ENCODE measurements around the gene OSBPL7.

OSBPL7 gene

DNA sequence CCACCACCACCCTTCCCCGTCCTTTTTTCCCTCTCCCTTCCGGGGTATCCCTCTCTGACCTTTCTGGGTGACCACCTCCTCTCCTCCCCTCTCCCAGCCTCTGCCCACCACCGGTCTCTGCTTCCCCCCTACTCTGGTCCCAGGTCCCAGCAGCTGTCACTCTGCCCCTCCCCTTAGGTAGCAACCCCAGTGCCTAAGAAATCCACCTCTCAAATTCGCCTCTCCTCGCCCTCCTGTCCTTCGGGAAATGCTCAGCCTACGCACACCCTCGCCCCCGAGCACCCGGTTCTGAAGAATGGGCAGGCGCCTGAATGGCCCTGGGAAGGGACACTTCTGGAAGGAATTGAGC, 30.1 kb upstream of the OSBPL7 start:
- no peaks in the 10 kb centered on the region for H4K20me1 ChIP-seq (ENCODE audit: insufficient read depth, low read length)
- no peaks in the 10 kb centered on the region for H3K4me1 ChIP-seq (ENCODE audit: insufficient read depth, low read length, severe bottlenecking)
- H3K27me3 ChIP-seq (ENCODE audit: insufficient read depth, low read length) = no peaks in the 10 kb centered on the region; the same call in none of the 2 replicates
- no peak overlapping the region for H3K27ac ChIP-seq (ENCODE audit: low read depth, low read length, poor library complexity, severe bottlenecking)
- H3K9me2 ChIP-seq (ENCODE audit: low read depth, low read length) = no peaks in the 10 kb centered on the region
- no peak overlapping the region for H3K4me2 ChIP-seq (ENCODE audit: low read length)
- no peak overlapping the region for H3K9ac ChIP-seq (ENCODE audit: low read length)
- no peaks in the 10 kb centered on the region for H3K36me3 ChIP-seq (ENCODE audit: insufficient read depth, low read length)
- H2AFZ ChIP-seq (ENCODE audit: low read length) = no peak overlapping the region
- H3K4me3 ChIP-seq (ENCODE audit: low read depth, low read length, poor library complexity, severe bottlenecking) = no peak overlapping the region
- no peak for TF ChIP-seq EZH2 (IDR thresholded peaks at IDR 0.05; ENCODE audit: borderline replicate concordance, low read length)
- TF ChIP-seq CTCF (IDR thresholded peaks at IDR 0.05; ENCODE audit: low read length) = no peak
- no peaks in the 10 kb centered on the region for H3K79me2 ChIP-seq (ENCODE audit: insufficient read depth, low read length)
- no peaks in the 10 kb centered on the region for H3K9me3 ChIP-seq (ENCODE audit: low read length)
- H3F3A ChIP-seq (ENCODE audit: insufficient read depth, low read length) = no peaks in the 10 kb centered on the region

GRCh38 chr17:47850692-47851573, 29.3 kb upstream of the OSBPL7 start, which contains the start of gene SP6:
SP6 (minus strand) TSS chr17:47851163; CDS start chr17:47848429, 2,734 bp downstream.
- TF ChIP-seq EZH2 (IDR thresholded peaks at IDR 0.05; ENCODE audit: borderline replicate concordance, low read length) = no peak
- Histone ChIP-seq H3K36me3 (ENCODE audit: insufficient read depth, low read length) (no peaks in the 10 kb centered on the region), H3K4me2 (ENCODE audit: low read length) (no peak within 1 kb of the TSS), H3K4me1 (ENCODE audit: insufficient read depth, low read length, severe bottlenecking) (no peaks in the 10 kb centered on the region), H3K4me3 (ENCODE audit: low read depth, low read length, poor library complexity, severe bottlenecking) (no peak within 1 kb of the TSS), H3K9me2 (ENCODE audit: low read depth, low read length) (no peaks in the 10 kb centered on the region), H2AFZ (ENCODE audit: low read length) (no peak within 1 kb of the TSS), H4K20me1 (ENCODE audit: insufficient read depth, low read length) (no peaks in the 10 kb centered on the region), H3K9ac (ENCODE audit: low read length) (no peak within 1 kb of the TSS), H3K9me3 (ENCODE audit: low read length) (no peaks in the 10 kb centered on the region), H3K27ac (ENCODE audit: low read depth, low read length, poor library complexity, severe bottlenecking) (no peak within 1 kb of the TSS), H3K27me3 (ENCODE audit: insufficient read depth, low read length) (no peaks in the 10 kb centered on the region; the same call in none of the 2 replicates), H3F3A (ENCODE audit: insufficient read depth, low read length) (no peaks in the 10 kb centered on the region), H3K79me2 (ENCODE audit: insufficient read depth, low read length) (no peaks in the 10 kb centered on the region)

GRCh38 chr17:47850373-47850691, 28.7 kb upstream of the OSBPL7 start:
- Histone ChIP-seq H4K20me1 (ENCODE audit: insufficient read depth, low read length) (no peaks in the 10 kb centered on the region), H3K9ac (ENCODE audit: low read length) (no peak overlapping the region), H3K36me3 (ENCODE audit: insufficient read depth, low read length) (no peaks in the 10 kb centered on the region), H3K79me2 (ENCODE audit: insufficient read depth, low read length) (no peaks in the 10 kb centered on the region), H3K27me3 (ENCODE audit: insufficient read depth, low read length) (no peaks in the 10 kb centered on the region; the same call in 1 of the 2 replicates), H3F3A (ENCODE audit: insufficient read depth, low read length) (no peaks in the 10 kb centered on the region), H3K27ac (ENCODE audit: low read depth, low read length, poor library complexity, severe bottlenecking) (no peak overlapping the region), H2AFZ (ENCODE audit: low read length) (no peak overlapping the region), H3K4me2 (ENCODE audit: low read length) (no peak overlapping the region), H3K9me3 (ENCODE audit: low read length) (no peaks in the 10 kb centered on the region), H3K4me3 (ENCODE audit: low read depth, low read length, poor library complexity, severe bottlenecking) (no peak overlapping the region), H3K4me1 (ENCODE audit: insufficient read depth, low read length, severe bottlenecking) (no peaks in the 10 kb centered on the region), H3K9me2 (ENCODE audit: low read depth, low read length) (no peaks in the 10 kb centered on the region)
- TF ChIP-seq CTCF (IDR thresholded peaks at IDR 0.05; ENCODE audit: low read length) (no peak), EZH2 (IDR thresholded peaks at IDR 0.05; ENCODE audit: borderline replicate concordance, low read length) (no peak)

DNA sequence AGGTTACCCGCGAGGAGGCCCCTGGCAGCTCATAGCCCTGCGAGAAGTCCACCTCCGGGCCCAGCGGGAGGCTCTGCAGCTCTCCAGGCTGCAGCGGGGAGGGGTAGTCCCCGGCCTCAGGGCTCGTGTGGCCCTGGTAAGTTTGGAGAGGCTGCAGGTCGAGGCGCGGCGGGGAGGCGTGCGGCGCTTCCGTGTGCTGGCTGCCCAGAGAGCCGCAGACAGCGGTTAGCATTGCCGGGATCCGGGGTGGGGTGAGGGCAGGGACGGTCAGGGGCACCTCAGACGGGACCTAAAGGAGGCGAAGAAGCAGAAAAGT, 26.6 kb upstream of the OSBPL7 start:
- H3K9me2 ChIP-seq (ENCODE audit: low read depth, low read length) = no peaks in the 10 kb centered on the region
- H3K79me2 ChIP-seq (ENCODE audit: insufficient read depth, low read length) = no peaks in the 10 kb centered on the region
- no peak overlapping the region for H3K4me2 ChIP-seq (ENCODE audit: low read length)
- no peaks in the 10 kb centered on the region for H3K36me3 ChIP-seq (ENCODE audit: insufficient read depth, low read length)
- no peaks in the 10 kb centered on the region for H3K9me3 ChIP-seq (ENCODE audit: low read length)
- H3K9ac ChIP-seq (ENCODE audit: low read length) = no peak overlapping the region
- no peak overlapping the region for H2AFZ ChIP-seq (ENCODE audit: low read length)
- no peak overlapping the region for H3K27ac ChIP-seq (ENCODE audit: low read depth, low read length, poor library complexity, severe bottlenecking)
- H3K27me3 ChIP-seq (ENCODE audit: insufficient read depth, low read length) = no peaks in the 10 kb centered on the region; the same call in 1 of the 2 replicates
- no peaks in the 10 kb centered on the region for H4K20me1 ChIP-seq (ENCODE audit: insufficient read depth, low read length)
- no peaks in the 10 kb centered on the region for H3F3A ChIP-seq (ENCODE audit: insufficient read depth, low read length)
- H3K4me1 ChIP-seq (ENCODE audit: insufficient read depth, low read length, severe bottlenecking) = no peaks in the 10 kb centered on the region
- TF ChIP-seq CTCF (IDR thresholded peaks at IDR 0.05; ENCODE audit: low read length) (no peak), EZH2 (IDR thresholded peaks at IDR 0.05; ENCODE audit: borderline replicate concordance, low read length) (no peak)
- H3K4me3 ChIP-seq (ENCODE audit: low read depth, low read length, poor library complexity, severe bottlenecking) = no peak overlapping the region

All from OCI-LY1 (cell line).